ENCODE data around the gene OGFR. TPM values are rescaled to one million over a fixed set of nuclear protein-coding genes. Genes with fewer than 3 reads are reported as not detected.

OGFR gene
- 10 to 100 TPM; 17.3 to 20.9 (median 19.4) TPM for total RNA-seq
- polyA plus RNA-seq = 10 to 100 TPM; 11.6 to 21.6 (median 15.5) TPM
- long read RNA-seq, donor 1, full-length matches to known transcripts = 43 of 50 reads
- long read RNA-seq, donor 1, partial matches to known transcripts = 2 of 50 reads
- long read RNA-seq, donor 1, other reads (novel, unspliced or antisense) = 5 of 50 reads
- long read RNA-seq, donor 2, full-length matches to known transcripts = 76 of 90 reads
- long read RNA-seq, donor 2, partial matches to known transcripts = 10 of 90 reads
- long read RNA-seq, donor 2, other reads (novel, unspliced or antisense) = 4 of 90 reads

GRCh38 chr20:62804627-62805154 lies at the start of gene OGFR:
TSS of gene OGFR (plus strand) at chr20:62804835. CDS start at chr20:62804860, 25 bp downstream.
- 1% methylated on average over 30 to 70 of the region's 77 CpGs for WGBS, 3 donors
- peaks cover 31% of the 10 kb centered on the region for H3K4me1 ChIP-seq
- peak; percentile 66 to 80 for DNase-seq

GRCh38 chr20:62754991-62755356 lies 49.7 kb upstream of the OGFR start:
- WGBS, 3 donors = 50 to 83% (median 67%) methylated on average over 1 of the region's 1 CpG
- Histone ChIP-seq H3K4me1 (no peaks in the 10 kb centered on the region), H3K27me3 (ENCODE audit: insufficient read depth in 3 of 3, low read length in 2 of 3) (peaks cover 0 to 22% (median 2%) of the 10 kb centered on the region in 3 donors), H3K27ac (no peak overlapping the region), H3K4me3 (no peak overlapping the region), H3K9me3 (no peaks in the 10 kb centered on the region), H3K36me3 (ENCODE audit: insufficient read depth in 1 of 2, low read depth in 1 of 2) (no peaks in the 10 kb centered on the region)
- no peak for ATAC-seq
- no peak for DNase-seq
- no peak for TF ChIP-seq CTCF (IDR thresholded peaks at IDR 0.05)
- intact Hi-C loops (cut with DNase I) = no loop called here

More at GRCh38 chr20:62804627-62805154, at the start of gene OGFR:
- intact Hi-C loops (cut with DNase I) = loop anchor here in 1 of 2 donors (5.0 to 10.0 kb wide), 3 partner anchors 130 to 420 kb away; partner anchors contain the start of genes GID8 and RPS21
- Histone ChIP-seq H3K36me3 (ENCODE audit: insufficient read depth in 1 of 2, low read depth in 1 of 2) (peaks cover 2 to 38% of the 10 kb centered on the region in 2 donors), H3K9me3 (no peaks in the 10 kb centered on the region), H3K27ac (peak within 1 kb of the TSS; percentile 68), H3K4me3 (peak within 1 kb of the TSS; percentile 84), H3K27me3 (ENCODE audit: insufficient read depth in 3 of 3, low read length in 2 of 3) (no peaks in the 10 kb centered on the region)
- peak in 1 of 4 donors; percentile 32 for ATAC-seq
- TF ChIP-seq CTCF (IDR thresholded peaks at IDR 0.05) = no peak

- no peak for TF ChIP-seq CTCF (IDR thresholded peaks at IDR 0.05)
- 17 to 28% (median 24%) methylated on average over 10 of the region's 10 CpGs for WGBS, 3 donors
- H3K9me3 ChIP-seq = no peaks in the 10 kb centered on the region
- H3K4me3 ChIP-seq = no peak overlapping the region
- peaks cover 0 to 29% (median 3%) of the 10 kb centered on the region in 3 donors for H3K27me3 ChIP-seq (ENCODE audit: insufficient read depth in 3 of 3, low read length in 2 of 3)
- no peaks in the 10 kb centered on the region for H3K4me1 ChIP-seq
- no peak for ATAC-seq
- DNase-seq = peak; percentile 11 to 41
- intact Hi-C loops (cut with DNase I) = no loop called here
- H3K27ac ChIP-seq = no peak overlapping the region
- H3K36me3 ChIP-seq (ENCODE audit: insufficient read depth in 1 of 2, low read depth in 1 of 2) = no peaks in the 10 kb centered on the region
Measured at GRCh38 chr20:62755817-62756724, 48.6 kb upstream of the OGFR start.

GRCh38 chr20:62758226-62758912 lies 46.3 kb upstream of the OGFR start:
- no peak overlapping the region for H3K4me3 ChIP-seq
- no peak for TF ChIP-seq CTCF (IDR thresholded peaks at IDR 0.05)
- no peaks in the 10 kb centered on the region for H3K9me3 ChIP-seq
- ATAC-seq (no peak), DNase-seq (peak; percentile 8 to 15)
- no peak overlapping the region for H3K27ac ChIP-seq
- H3K36me3 ChIP-seq (ENCODE audit: insufficient read depth in 1 of 2, low read depth in 1 of 2) = no peaks in the 10 kb centered on the region
- WGBS, 3 donors = 72 to 77% (median 75%) methylated on average over 16 of the region's 16 CpGs
- no peaks in the 10 kb centered on the region for H3K4me1 ChIP-seq
- H3K27me3 ChIP-seq (ENCODE audit: insufficient read depth in 3 of 3, low read length in 2 of 3) = peaks cover 0 to 35% (median 3%) of the 10 kb centered on the region in 3 donors
- intact Hi-C loops (cut with DNase I) = no loop called here
